ENCODE measurements around the gene ABCG5.

The ABCG5 gene

DNA sequence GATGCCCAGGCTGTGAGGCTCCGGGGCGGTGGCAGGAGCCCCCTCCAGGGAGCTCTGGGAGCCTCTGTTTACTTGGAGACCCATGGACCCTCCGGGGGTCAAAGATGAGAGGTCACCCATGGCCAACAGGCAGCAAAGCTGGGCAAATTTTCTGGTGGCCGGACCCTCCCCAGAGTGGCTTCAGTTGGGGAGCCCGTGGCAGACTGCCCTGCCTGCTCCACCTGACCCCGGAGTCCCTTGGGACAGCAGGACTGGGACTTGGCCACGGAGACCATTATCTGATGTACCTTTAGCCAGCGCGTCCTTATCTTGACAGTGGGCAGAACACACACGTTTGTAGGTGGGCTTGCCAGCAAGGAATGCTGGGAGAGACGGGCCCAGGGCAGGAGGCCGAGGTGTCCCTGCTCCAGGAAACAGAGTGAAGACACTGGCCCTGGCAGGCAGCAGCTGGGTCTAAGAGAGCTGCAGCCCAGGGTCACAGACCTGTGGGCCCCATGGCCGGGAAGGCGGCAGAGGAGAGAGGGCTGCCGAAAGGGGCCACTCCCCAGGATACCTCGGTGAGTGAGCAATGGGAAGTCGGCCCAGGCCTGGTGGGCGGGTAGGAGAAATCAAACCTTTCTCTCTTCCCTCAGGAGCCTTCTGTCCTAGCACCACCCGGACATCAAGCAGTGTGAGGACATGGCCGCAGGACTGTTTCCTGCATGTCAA, at the start of gene ABCG5, which contains the start of gene ABCG8:
Gene ABCG5, minus strand, starts transcription at position 280 of the 708 bp plus-strand sequence. Its CDS starts 160 bp downstream, at position 120.
Gene ABCG8, plus strand, starts transcription at position 412 of the 708 bp plus-strand sequence. Its CDS starts 83 bp downstream, at position 495.
- DNase-seq: no peak

DNA sequence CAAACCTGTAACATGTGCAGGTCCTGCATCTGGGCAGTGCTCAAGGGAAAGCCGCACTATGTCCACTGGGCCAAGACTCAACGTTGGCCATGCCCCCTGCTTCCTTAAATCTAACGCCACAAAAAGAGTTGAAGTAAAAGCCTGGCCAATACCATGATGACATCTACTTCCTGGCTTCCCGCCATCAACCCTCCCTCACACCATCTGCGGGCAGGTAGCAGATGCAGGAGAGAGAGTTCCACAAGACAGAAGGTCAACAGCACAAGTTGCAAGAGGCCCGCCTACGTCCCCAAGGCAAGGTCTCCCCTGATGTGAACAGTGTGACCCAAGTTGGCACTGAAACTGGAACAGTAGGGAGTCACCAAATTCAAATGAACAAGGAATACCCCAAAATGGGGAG, 48.5 kb upstream of the ABCG5 start:
- no peak for DNase-seq

DNA sequence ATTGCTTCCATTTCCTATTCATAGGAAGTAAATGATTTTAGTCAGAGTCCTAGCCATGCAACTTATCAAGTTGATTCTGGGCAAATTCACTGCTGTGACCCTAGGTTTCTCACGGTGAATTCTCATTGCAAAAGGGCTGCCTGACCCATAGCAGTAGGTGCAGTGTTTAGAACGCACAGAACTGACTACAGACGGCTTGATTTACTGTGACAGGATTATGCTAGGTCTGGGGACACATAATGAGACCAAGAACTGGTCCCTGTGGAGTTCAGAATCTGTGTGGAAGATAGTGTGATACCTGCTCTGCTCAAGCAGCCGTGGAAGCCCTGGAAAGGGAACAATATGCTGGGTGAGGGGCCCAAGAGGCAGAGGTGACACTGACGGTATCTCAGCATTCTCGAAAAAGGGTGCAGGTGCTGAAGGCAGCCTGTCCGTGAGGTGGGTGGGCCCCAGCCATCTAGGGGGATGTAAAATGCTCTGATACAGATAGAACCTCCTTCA, 46.5 kb upstream of the ABCG5 start:
- no peak for DNase-seq

DNA sequence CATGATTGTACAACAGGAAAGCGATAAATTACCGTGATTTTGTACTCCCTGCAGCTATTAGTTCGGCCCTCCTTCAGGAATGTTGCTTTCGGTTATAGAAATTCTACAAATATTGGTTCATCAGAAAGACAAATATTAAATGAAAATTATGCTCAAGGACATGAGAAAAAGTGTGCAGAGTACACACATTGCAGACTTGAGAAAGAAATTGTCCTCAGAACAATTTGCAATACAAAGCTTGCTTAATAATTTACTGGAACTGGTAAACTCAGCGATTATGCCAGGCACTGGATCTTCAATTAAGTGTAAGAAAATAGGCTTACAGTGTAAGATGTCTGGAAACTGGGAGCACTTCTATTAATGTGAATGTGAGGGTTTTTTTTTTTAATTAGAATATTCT, 46.0 kb upstream of the ABCG5 start:
- DNase-seq: no peak

DNA sequence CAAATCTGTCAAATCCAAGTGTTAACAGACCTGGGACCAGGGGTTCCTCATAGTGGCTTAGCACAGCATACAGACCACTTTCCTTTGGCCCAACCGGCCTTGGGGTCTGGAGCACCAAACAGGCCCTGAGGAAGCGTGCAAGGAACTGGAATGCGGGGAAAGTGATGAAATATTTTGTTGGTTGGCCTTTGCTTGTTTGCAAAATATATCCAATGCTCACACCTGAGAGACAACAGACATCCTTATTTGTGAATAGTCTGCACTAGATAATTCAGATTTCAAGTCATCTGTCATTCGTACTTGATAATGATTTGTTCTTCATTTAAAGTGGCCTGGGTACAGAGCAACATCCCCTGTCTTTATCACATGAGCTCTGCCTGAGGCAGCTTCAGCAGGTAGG, 43.7 kb upstream of the ABCG5 start:
- no peak for DNase-seq

DNA sequence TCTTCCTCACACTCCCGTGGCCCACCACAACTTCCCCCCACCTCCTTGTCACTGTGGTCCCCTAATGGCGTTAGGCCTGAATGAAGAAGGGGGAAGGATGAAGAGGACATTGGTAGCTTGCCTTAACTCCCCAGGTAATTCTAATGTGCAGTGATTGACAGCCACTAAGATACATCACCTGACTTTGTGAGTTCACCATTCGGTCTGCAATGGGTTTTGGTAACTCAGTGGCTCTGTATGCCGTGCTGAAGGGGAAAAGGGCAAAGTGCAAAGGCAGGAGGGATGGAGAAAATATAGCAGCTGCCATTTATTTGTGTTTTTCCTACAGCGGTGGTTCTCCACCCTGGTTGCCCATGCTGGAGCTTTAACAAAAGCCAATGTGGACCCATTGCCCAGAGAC, 42.3 kb upstream of the ABCG5 start:
- DNase-seq: no peak

DNA sequence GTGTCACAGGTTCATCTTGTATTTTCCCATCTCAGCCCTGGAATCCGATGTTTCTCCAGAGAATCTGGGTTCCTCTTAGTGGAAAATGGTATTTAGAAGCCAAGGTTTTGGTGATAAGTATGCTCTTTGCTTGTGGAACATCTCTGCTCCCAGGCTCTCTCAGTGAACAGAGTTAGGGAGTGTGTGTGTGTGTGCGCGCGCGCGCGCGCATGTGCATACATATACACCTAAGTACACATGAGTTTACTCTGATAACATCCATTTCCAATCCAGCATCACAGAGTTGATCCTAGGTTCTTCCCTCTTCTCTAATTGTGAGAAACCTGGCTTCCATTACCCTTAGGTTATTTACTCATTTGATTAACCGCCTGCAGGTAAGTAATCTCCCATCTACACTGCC, 41.8 kb upstream of the ABCG5 start:
- DNase-seq: no peak

DNA sequence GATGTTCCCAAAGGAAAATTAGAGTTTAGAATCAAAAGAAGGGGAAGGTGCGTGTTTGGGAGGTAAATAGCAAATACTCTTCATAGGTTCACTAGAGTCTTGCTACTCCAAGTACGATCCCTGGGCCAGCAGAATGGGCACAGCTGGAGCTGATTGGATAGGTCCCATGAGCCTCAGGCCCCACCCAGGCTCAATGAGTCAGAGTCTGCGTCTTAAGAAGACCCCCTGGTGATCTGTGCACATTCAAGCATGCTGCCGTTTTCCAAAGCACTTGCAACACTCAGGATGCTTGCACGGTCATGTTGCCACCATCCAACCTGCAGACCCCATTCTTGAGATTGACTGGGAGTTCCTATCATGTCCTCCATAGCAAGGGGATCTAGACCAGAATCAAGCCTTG, 40.6 kb upstream of the ABCG5 start:
- DNase-seq: no peak

DNA sequence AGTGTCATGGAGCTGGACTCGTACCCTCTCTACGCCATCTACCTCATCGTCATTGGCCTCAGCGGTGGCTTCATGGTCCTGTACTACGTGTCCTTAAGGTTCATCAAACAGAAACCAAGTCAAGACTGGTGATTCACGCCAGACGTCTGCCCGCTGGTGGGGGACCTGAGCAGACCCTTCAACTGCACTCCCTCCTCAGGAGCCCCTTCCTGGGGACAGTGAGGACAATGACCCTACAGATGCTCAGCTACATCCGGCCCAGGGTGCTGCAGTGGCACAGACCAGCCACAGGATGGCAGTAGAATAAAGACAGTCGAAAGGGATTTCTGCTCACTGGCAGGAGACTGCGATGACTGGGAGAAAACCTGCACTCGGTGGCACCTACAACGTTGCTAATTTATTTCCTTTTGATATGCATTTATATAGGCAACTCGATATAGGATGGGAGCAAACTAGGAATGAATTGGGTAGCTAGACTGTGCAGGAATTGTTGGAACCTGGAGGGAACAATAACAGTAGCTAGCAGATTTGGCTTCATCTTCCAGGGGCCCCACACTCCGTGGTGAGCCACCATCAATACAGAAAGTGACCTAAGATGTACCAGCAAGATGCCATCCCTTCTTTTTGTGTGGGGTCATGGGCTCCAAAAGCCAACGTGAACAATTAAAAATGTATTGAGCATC, 39.3 kb upstream of the ABCG5 start:
- DNase-seq: peak; percentile 78

DNA sequence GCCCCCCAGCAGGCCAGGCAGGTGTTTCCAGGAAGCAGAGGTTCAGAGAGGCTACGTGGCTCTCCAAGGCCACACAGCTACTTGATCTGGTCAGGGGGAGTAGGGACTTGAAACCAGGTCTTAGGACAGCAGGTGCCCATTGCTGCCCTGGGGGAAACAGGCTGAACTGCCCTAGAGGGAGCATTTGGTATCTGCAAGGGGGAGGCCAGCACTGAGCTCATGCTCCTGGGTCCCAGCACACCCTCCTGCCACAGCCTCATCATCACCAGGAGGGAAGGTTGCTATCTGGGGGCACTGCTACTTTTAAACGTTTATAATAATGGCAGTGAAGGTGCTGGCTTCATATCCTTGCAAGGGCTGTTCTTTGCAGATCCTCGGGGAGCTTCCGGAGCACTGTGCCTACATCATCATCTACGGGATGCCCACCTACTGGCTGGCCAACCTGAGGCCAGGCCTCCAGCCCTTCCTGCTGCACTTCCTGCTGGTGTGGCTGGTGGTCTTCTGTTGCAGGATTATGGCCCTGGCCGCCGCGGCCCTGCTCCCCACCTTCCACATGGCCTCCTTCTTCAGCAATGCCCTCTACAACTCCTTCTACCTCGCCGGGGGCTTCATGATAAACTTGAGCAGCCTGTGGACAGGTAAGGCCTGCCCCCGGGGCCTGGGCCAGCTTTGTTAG, 36.3 kb upstream of the ABCG5 start:
- DNase-seq: no peak

DNA sequence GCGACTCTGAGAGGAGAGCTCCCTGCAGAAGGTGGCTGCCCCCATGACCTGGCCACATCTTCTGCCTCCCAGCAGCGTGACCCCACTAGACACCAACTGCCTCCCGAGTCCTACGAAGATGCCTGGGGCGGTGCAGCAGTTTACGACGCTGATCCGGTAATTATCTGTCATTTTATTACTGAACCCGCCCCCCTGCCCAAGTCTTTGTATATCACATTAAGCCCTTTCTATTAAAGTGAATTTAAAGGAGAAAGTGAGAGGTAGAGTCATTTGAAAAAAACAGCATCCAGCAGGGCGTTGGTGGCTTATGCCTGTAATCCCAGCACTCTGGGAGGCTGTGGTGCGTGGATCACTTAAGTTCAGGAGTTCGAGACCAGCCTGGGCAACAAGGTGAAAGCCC, 33.5 kb upstream of the ABCG5 start:
- DNase-seq: no peak

DNA sequence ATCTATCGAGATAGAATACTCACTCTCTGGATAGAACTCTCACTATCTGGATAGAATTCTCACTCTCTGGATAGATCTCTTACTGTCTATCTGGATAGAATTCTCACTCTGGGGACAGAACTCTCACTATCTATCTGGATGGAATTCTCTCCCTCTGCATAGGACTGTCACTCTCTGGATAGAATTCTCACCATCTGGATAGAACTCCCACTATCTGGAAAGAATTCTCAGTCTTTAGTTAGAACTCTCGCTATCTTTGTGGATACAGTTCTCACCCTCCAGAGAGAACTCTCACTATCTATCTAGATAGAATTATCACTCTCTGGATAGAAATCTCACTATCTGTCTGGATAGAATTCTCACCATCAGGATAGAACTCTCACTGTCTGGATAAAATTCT, 16.7 kb upstream of the ABCG5 start:
- no peak for DNase-seq

DNA sequence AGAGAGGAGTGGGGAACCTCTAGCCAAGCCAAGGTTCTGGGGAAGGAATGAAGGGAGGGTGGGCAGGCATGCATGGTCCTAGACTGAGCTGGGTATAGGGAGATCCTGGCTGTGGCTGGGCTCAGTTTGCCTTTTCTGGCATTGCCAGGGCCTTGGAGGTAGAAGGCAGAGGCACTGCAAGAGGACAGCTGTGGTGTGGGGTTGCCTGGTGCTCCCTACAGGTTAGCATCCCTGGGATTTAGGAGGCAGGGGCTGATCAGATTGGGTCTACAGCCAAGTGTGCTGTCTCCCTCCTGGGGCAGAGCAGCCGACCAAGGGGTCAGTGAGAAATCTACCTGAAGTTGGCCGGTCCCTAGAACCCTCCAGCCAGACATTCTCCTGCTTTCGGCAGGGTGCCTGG, 16.0 kb upstream of the ABCG5 start:
- DNase-seq: no peak

DNA sequence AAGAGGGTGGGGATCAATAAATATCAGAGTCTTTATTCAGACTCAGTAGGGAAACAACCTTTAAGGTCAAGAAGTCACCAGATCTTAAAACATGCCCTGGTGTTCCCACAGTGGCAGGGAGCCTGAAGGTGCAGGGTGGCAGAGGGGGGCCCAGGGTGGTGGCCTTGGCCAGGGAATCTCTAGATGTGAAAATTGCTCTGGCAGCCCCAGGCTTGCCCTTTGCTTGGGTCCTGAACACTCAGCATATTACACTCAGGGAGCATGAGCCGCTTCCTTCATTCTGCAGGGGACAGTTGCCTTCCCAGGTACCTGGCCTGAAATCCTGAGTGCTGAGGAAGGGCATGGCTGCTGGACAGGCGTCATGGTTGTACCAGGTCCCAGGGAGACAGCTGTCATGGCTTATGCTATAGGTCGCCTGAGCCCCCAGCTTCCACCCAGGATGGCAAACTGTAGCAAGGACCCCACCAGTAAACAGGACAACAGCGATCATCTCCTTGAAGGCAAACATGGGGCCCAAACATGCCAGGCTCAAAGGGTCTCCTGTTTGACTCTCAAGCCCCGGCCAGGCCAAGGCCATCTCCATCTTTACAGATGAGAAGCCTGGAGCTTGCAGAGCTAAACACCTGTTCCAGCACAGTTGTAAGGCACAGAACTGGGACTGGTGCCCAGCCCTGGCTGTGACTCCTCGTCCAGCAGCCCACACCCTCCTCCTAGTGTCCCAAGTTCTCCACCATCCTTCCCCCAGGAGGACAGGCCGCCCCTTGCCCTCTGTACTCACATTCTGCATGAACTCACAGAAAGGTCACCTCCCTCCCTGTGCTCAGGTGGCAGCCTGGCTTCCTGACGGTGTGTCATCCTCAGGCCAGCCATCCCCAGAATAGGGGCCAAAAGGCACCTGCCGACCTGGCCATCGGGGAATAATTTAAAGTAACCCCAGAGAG, 14.8 kb upstream of the ABCG5 start:
- DNase-seq: no peak

DNA sequence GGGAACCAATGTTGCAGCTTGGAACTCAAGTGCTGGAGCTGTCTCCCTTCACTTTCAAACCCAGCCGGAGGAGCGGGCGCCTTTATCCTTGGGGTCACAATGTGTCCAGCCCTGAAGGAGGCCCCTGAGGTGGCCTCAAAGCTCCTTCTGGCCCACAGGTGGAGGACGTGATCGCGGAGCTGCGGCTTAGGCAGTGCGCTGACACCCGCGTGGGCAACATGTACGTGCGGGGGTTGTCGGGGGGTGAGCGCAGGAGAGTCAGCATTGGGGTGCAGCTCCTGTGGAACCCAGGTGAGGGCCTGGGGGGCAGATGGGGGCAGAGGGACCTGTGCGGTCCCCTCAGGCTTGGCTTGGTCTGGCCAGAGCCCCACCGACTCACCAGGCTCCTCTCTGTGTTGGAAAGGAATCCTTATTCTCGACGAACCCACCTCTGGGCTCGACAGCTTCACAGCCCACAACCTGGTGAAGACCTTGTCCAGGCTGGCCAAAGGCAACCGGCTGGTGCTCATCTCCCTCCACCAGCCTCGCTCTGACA, 13.6 kb upstream of the ABCG5 start:
- no peak for DNase-seq

DNA sequence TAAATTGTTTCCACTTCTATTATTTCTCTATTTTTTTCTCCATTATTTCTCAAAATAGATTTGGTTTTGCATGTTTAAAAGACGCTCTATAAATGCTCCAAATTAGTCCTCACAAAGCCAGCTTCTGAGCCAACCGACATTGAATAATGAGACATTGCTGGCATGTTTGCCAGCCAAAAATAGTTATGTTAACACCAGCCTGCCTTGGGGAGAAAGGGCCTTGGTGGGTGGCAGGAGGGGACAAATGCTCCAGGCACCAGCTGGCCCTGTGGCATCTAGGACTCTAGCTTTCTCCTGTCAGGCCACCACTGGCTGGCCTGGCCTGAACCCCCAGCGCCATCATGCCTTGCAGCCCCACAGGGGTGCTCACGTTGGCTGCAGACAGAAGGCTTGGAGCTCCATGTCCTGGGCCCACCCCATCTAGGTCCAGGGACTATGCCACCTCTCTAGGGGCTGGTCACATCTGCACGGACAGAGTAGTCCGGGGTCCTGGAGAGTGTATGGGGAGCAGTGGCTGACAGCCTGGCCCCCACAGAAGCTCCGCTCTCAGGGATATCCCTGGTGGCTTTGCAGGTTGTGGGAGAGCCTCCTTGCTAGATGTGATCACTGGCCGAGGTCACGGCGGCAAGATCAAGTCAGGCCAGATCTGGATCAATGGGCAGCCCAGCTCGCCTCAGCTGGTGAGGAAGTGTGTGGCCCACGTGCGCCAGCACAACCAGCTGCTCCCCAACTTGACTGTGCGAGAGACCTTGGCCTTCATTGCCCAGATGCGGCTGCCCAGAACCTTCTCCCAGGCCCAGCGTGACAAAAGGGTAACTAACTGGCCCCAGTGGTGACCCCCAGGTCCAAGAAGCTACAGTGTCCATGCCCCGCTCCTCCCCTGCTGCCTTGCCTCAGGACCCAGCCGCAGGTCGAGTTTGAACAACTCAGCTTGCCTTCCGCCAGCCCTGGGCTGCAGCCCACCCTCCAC, 12.7 kb upstream of the ABCG5 start:
- DNase-seq: no peak

DNA sequence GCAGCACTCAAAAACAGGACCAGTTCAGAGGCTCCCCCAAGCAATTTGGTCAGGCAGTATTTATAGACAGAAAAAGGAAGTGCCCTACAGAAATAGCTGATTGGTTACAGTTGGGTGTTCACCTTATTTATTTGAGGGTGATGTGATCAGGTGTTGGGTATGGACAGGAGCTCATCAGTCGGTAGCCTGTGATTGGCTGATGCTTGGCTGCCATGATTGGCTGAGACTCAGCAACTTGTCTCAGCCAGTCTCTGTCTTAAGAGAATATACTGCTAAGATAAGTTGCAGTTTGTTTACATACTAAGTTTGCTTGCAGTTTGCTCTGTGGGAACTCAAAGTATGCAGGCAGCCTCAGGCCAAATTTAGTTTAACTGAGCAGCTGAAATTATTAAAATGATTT, 9.6 kb upstream of the ABCG5 start:
- DNase-seq: no peak

DNA sequence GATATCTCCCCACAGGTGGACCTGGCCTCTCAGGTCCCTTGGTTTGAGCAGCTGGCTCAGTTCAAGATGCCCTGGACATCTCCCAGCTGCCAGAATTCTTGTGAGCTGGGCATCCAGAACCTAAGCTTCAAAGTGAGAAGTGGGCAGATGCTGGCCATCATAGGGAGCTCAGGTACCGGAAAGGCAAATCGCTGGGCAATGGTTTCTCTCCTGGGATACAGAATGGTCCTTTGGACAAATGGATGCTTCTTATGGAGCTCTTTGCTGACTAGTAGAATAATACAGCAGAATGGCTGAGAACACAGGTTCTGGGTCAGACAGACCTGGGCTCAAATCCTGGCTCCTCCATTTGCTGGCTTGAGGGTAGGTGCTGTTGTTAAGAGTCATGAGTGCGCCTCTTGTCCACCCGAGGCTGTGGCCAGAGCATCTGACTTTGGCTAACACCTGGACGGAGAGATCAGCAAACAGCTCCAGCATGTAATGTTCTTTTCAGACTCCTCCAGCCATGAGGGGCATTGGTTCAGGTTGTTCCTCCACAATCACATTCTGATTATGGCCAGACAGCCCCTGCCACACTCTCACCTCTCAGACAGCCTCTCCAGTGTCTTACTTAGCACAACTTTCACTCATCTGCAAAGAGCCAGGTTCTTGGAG, 7.6 kb upstream of the ABCG5 start:
- DNase-seq: no peak

DNA sequence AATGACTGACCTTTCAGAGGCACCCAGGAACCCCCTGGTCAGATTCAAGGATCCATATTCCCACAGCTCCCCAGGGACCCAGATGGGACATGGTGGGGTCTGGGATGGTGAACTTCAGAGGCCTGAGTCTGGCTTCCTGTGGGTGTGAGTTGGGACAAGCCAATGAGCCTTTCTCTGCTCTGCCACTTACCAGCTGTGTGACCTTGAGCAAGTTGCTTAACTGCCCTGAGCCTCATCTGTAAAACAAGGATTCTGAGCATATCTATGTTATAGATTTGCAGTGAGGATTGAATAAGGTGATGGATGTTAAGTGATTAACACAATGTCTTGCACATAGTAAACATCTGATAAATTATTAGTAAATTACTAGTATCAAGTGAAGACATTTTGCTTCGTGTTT, 6.5 kb upstream of the ABCG5 start:
- DNase-seq: no peak

DNA sequence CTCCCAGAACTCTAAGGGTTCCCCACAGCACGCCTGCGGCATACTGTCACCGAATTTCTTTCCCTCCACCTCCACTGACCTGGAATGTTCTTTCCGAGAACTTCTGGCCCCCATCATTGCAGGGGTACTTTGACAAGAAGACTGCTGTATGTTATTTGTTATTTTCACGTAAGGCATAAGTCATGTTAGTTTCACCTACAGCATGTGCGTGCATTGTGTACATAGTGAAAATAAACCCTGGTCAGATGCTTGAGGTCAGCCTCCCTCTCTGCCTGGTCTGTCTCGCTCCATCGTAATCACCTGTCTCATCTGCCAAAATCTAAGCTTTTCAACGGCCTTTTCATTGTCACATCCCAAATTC, 4.2 kb upstream of the ABCG5 start:
- no peak for DNase-seq
